Naive B cell (primary cell): Measurements from ENCODE around the gene SCT. TPM values are rescaled to one million over a fixed set of nuclear protein-coding genes. Genes with fewer than 3 reads are reported as not detected.

Experiments used
- ATAC-seq, 2 donors: fragments of 150-1000 bp; cut with Tn5 transposase; 2 replicates each; pipeline ENCODE4 v1.10.0; 2021; ENCODE audit warnings: low read depth in 2 of 2, mild to moderate bottlenecking in 2 of 2, moderate library complexity in 2 of 2
- DNase-seq: peaks from one replicate; pipeline ENCODE4 v3.0.0; 2022
- H3K27ac Mint-ChIP-seq, 6 donors: one replicate each; pipeline ENCODE4 v1.8.0; 2020 to 2022; ENCODE audit warnings: mild to moderate bottlenecking in 6 of 6, mixed read lengths in 6 of 6, moderate library complexity in 5 of 6, inconsistent platforms in 2 of 6
- H3K27me3 Mint-ChIP-seq, 3 donors: one replicate each; pipeline ENCODE4 v1.8.0; 2021 to 2022; ENCODE audit warnings: mixed read lengths in 3 of 3, mild to moderate bottlenecking in 1 of 3
- H3K36me3 Mint-ChIP-seq, 2 donors: one replicate each; pipeline ENCODE4 v1.8.0; 2020 to 2022; ENCODE audit warnings: mixed read lengths in 2 of 2, inconsistent platforms in 1 of 2, mild to moderate bottlenecking in 1 of 2
- H3K4me1 Mint-ChIP-seq, 3 donors: one replicate each; pipeline ENCODE4 v1.8.0; 2020 to 2022; ENCODE audit warnings: mixed read lengths in 3 of 3, inconsistent platforms in 1 of 3, mild to moderate bottlenecking in 1 of 3, moderate library complexity in 1 of 3
- H3K4me3 Mint-ChIP-seq, 8 donors: one replicate each; pipeline ENCODE4 v1.8.0; 2020 to 2022; ENCODE audit warnings: mild to moderate bottlenecking in 8 of 8, mixed read lengths in 8 of 8, moderate library complexity in 8 of 8, inconsistent platforms in 2 of 8
- H3K9me3 Mint-ChIP-seq, 7 donors: one replicate each; pipeline ENCODE4 v1.8.0; 2020 to 2022; ENCODE audit warnings: mixed read lengths in 7 of 7, mild to moderate bottlenecking in 5 of 7, inconsistent platforms in 2 of 7, moderate library complexity in 1 of 7
- polyA plus RNA-seq, 6 donors: library from polyadenylated mRNA; unstranded; fragments of 300-500 nt; fragmentation: Illumina TruSeq; gene quantifications; one replicate each; pipeline ENCODE4 v1.2.3, GENCODE V29; 2021; ENCODE audit warnings: low read depth in 6 of 6

The SCT gene
- polyA plus RNA-seq, 6 donors from 2014 or later: not detected

- peaks cover 15 to 18% (median 15%) of the 10 kb centered on the region in 3 donors for H3K4me1 Mint-ChIP-seq
- ATAC-seq: peak; percentile 14 to 18
- peak overlapping the region in 5 of 8 donors; percentile 19 to 80 (median 35) for H3K4me3 Mint-ChIP-seq
Observed at GRCh38 chr11:639332-639955, 12.5 kb upstream of the SCT start.

DNA sequence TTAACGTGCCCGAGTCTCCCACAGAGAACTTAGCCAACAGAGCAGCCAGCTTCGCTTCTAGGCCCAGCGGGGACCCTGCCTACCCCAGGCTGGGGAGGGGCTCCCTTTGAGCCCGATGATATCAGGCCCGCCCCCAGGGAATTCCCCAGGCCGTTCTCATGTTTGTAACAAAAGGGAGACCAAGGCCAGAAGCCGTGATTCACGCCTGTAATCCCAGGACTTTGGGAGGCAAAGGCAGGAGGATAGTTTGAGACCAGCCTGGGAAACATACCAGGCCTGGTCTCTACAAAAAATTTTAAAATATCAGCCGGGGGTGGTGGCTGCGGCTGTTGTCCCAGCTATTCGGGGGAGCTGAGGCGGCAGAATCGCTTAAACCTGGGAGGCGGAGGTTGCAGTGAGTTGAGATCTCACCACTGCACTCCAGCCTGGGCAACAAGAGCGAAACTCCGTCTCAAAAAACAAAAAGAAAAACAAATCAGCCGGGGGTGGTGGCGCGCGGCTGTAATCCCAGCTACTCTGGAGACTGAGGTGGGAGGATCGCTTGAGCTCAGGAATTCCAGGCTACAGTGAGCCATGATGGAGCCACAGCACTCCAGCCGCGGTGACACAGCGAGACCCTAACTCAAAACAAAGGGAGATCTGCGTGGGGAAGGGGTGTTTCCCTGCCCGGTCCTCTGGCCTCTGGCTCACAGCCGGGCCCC is 11.8 kb upstream of the SCT start:
- H3K27me3 Mint-ChIP-seq: peaks cover 8 to 39% (median 29%) of the 10 kb centered on the region in 3 donors
- H3K36me3 Mint-ChIP-seq: peaks cover 0 to 8% of the 10 kb centered on the region in 2 donors
- peak overlapping the region; percentile 33 to 83 (median 52) for H3K4me3 Mint-ChIP-seq
- peaks cover 15 to 18% (median 15%) of the 10 kb centered on the region in 3 donors for H3K4me1 Mint-ChIP-seq
- no peak for DNase-seq
- no peak for ATAC-seq
- no peaks in the 10 kb centered on the region for H3K9me3 Mint-ChIP-seq
- H3K27ac Mint-ChIP-seq: peak overlapping the region in 2 of 6 donors; percentile 49 to 66

More at GRCh38 chr11:639332-639955, 12.5 kb upstream of the SCT start:
- H3K27ac Mint-ChIP-seq: no peak overlapping the region
- H3K9me3 Mint-ChIP-seq: no peaks in the 10 kb centered on the region
- H3K36me3 Mint-ChIP-seq: peaks cover 0 to 8% of the 10 kb centered on the region in 2 donors
- peaks cover 8 to 39% (median 29%) of the 10 kb centered on the region in 3 donors for H3K27me3 Mint-ChIP-seq
- no peak for DNase-seq

- no peaks in the 10 kb centered on the region for H3K9me3 Mint-ChIP-seq
- peaks cover 0 to 8% of the 10 kb centered on the region in 2 donors for H3K36me3 Mint-ChIP-seq
- DNase-seq (no peak), ATAC-seq (no peak)
- H3K4me3 Mint-ChIP-seq: peak overlapping the region; percentile 15 to 85 (median 52)
- peaks cover 8 to 39% (median 29%) of the 10 kb centered on the region in 3 donors for H3K27me3 Mint-ChIP-seq
- H3K27ac Mint-ChIP-seq: peak overlapping the region in 1 of 6 donors; percentile 74
- peaks cover 15 to 18% (median 15%) of the 10 kb centered on the region in 3 donors for H3K4me1 Mint-ChIP-seq
Observed at GRCh38 chr11:637593-638521, 10.9 kb upstream of the SCT start.

- H3K27me3 Mint-ChIP-seq: peaks cover 8 to 39% (median 29%) of the 10 kb centered on the region in 3 donors
- H3K36me3 Mint-ChIP-seq: peaks cover 0 to 8% of the 10 kb centered on the region in 2 donors
- no peak for DNase-seq
- no peak overlapping the region for H3K27ac Mint-ChIP-seq
- H3K9me3 Mint-ChIP-seq: no peaks in the 10 kb centered on the region
- H3K4me1 Mint-ChIP-seq: peaks cover 10 to 18% (median 15%) of the 10 kb centered on the region in 3 donors
- no peak for ATAC-seq
- peak overlapping the region in 7 of 8 donors; percentile 15 to 85 (median 61) for H3K4me3 Mint-ChIP-seq
Observed at GRCh38 chr11:637333-637592, 10.3 kb upstream of the SCT start.

DNA sequence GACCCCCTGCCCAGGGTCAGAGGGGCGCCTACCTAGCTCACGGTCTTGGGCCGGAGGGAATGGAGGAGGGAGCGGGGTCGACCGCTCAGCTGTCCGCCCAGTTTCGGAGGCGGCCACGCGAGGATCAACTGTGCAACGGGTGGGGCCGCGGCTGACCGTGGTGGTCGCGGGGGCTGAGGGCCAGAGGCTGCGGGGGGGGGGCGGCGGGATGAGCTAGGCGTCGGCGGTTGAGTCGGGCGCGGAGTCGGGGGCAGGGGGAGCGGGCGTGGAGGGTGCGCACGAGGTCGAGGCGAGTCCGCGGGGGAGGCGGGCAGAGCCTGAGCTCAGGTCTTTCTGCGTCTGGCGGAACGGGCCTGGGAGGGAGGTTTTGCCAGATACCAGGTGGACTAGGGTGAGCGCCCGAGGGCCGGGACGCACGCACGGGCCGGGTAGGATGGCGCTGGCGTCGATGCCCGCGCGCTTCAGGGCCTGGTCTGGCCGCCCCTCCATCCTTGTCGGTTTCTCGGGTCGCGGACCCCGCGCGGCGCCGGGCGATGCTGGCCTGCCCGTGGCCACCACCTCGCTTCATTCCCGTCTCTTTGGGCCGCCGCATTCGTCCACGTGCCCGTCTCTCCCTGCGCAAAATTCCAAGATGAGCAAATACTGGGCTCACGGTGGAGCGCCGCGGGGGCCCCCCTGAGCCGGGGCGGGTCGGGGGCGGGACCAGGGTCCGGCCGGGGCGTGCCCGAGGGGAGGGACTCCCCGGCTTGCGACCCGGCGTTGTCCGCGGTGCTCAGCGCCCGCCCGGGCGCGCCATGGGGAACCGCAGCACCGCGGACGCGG is 9.7 kb upstream of the SCT start, which contains the start of gene DRD4:
TSS of gene DRD4 (plus strand) at position 759 of the 822 bp plus-strand sequence. CDS start at position 795, 36 bp downstream.
- DNase-seq (no peak), ATAC-seq (peak in 1 of 2 donors; percentile 9)
- peak within 1 kb of the TSS in 1 of 6 donors; percentile 74 for H3K27ac Mint-ChIP-seq
- peaks cover 10 to 18% (median 15%) of the 10 kb centered on the region in 3 donors for H3K4me1 Mint-ChIP-seq
- no peaks in the 10 kb centered on the region for H3K9me3 Mint-ChIP-seq
- H3K36me3 Mint-ChIP-seq: peaks cover 0 to 8% of the 10 kb centered on the region in 2 donors
- peak within 1 kb of the TSS; percentile 15 to 85 (median 64) for H3K4me3 Mint-ChIP-seq
- peaks cover 8 to 39% (median 29%) of the 10 kb centered on the region in 3 donors for H3K27me3 Mint-ChIP-seq

GRCh38 chr11:635945-636510 is 9.0 kb upstream of the SCT start:
- DNase-seq (no peak), ATAC-seq (no peak)
- Mint-ChIP-seq H3K4me3 (peak overlapping the region in 6 of 8 donors; percentile 13 to 66 (median 32)), H3K27ac (peak overlapping the region in 1 of 6 donors; percentile 82), H3K4me1 (peaks cover 10 to 18% (median 15%) of the 10 kb centered on the region in 3 donors), H3K27me3 (peaks cover 8 to 39% (median 29%) of the 10 kb centered on the region in 3 donors), H3K36me3 (peaks cover 0 to 8% of the 10 kb centered on the region in 2 donors), H3K9me3 (no peaks in the 10 kb centered on the region)

DNA sequence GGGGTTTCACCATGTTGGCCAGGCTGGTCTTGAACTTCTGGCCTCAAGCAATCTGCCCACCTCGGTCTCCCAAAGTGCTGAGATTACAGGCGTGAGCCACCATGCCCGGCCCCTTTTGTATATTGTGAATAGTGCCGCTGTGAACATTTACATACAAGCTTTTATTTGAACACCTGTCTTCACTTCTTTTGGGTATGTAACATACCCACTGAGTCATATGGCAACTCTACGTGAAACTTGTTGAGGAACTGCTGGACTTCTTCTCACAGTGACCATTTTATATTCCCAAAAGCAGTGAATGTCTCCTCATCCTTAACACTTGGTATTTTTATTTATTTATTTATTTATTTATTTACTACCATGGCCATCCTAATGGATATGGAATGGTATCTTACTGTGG is 3.9 kb upstream of the SCT start:
- Mint-ChIP-seq H3K9me3 (no peaks in the 10 kb centered on the region), H3K27ac (no peak overlapping the region), H3K27me3 (peaks cover 16 to 30% (median 21%) of the 10 kb centered on the region in 3 donors), H3K4me3 (no peak overlapping the region), H3K4me1 (peaks cover 20 to 27% (median 23%) of the 10 kb centered on the region in 3 donors), H3K36me3 (no peaks in the 10 kb centered on the region)
- ATAC-seq: no peak
- DNase-seq: no peak

- Mint-ChIP-seq H3K9me3 (no peaks in the 10 kb centered on the region), H3K36me3 (no peaks in the 10 kb centered on the region), H3K4me1 (peaks cover 20 to 28% (median 23%) of the 10 kb centered on the region in 3 donors), H3K4me3 (peak overlapping the region in 7 of 8 donors; percentile 10 to 87 (median 59)), H3K27ac (peak overlapping the region in 1 of 6 donors; percentile 57), H3K27me3 (peaks cover 16 to 39% (median 19%) of the 10 kb centered on the region in 3 donors)
- DNase-seq (no peak), ATAC-seq (peak; percentile 40 to 57)
Observed at GRCh38 chr11:629237-629583, 2.2 kb upstream of the SCT start.

- peak overlapping the region in 7 of 8 donors; percentile 31 to 87 (median 62) for H3K4me3 Mint-ChIP-seq
- peaks cover 20 to 28% (median 23%) of the 10 kb centered on the region in 3 donors for H3K4me1 Mint-ChIP-seq
- ATAC-seq (no peak), DNase-seq (no peak)
- no peaks in the 10 kb centered on the region for H3K9me3 Mint-ChIP-seq
- peak overlapping the region in 2 of 6 donors; percentile 30 to 44 for H3K27ac Mint-ChIP-seq
- no peaks in the 10 kb centered on the region for H3K36me3 Mint-ChIP-seq
- peaks cover 16 to 46% (median 26%) of the 10 kb centered on the region in 3 donors for H3K27me3 Mint-ChIP-seq
Observed at GRCh38 chr11:628056-628455, 1.1 kb upstream of the SCT start.

DNA sequence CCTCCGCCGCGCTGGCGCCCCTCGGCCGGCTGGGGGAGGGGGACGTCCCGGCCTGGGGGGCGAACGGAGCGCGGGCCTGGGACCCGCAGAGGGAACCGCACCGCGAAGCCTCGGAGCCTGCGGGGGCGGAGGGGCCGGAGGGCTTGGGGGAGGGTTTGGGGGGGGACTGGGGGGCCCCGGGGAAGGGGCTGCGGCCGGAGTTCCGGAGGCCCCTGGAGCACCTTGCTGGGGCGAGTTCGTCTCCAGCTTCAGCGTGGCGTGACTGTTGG is 261 bp upstream of the SCT start:
- DNase-seq (no peak), ATAC-seq (no peak)
- Mint-ChIP-seq H3K27me3 (peaks cover 16 to 47% (median 27%) of the 10 kb centered on the region in 3 donors), H3K9me3 (no peaks in the 10 kb centered on the region), H3K27ac (no peak overlapping the region), H3K36me3 (no peaks in the 10 kb centered on the region), H3K4me1 (peaks cover 20 to 28% (median 23%) of the 10 kb centered on the region in 3 donors), H3K4me3 (no peak overlapping the region)

DNA sequence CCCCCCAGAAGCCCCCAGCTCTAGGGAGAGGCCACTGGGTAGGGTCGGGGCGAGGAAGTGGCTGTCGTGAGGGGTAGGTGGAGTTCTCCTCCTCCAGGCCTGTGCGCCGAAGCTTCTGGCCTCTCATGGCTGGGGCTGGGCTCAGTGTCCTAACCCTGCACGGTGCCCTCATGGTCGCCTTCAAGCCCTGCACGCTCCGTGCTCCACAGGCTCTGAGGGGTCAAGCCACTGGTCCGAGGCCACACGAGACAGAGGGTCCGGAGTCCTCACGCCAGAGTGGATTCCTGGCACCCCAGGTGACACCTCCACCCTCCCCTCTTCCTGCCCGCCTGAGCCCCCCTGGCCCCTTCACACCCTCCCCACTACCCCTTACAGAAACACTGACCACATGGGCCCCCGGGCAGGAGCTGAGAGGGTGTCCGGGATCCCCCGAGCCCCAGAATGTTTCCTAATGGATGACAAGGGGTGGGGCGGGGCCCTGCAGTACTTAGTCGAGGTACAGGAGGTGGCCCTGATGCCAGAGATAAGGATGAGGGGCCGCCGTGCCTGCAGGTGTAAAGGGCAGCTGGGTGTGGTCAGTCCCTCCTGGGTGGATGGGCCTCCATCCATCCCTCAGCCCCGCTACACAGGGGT is 1.2 kb downstream of the SCT start:
- ATAC-seq (no peak), DNase-seq (no peak)
- Mint-ChIP-seq H3K36me3 (no peaks in the 10 kb centered on the region), H3K4me1 (peaks cover 20 to 28% (median 23%) of the 10 kb centered on the region in 3 donors), H3K4me3 (no peak overlapping the region), H3K9me3 (no peaks in the 10 kb centered on the region), H3K27me3 (peaks cover 16 to 47% (median 27%) of the 10 kb centered on the region in 3 donors), H3K27ac (peak overlapping the region in 1 of 6 donors; percentile 18)
